Limb (tissue), 2 donors: ENCODE measurements around the gene YBX3.

Source experiments
- DNase-seq, 2 donors: peaks; one replicate each; pipeline ENCODE4 v3.0.0-alpha.2; 2016; ENCODE audit errors: extremely low spot score in 2 of 2

The YBX3 gene

DNA sequence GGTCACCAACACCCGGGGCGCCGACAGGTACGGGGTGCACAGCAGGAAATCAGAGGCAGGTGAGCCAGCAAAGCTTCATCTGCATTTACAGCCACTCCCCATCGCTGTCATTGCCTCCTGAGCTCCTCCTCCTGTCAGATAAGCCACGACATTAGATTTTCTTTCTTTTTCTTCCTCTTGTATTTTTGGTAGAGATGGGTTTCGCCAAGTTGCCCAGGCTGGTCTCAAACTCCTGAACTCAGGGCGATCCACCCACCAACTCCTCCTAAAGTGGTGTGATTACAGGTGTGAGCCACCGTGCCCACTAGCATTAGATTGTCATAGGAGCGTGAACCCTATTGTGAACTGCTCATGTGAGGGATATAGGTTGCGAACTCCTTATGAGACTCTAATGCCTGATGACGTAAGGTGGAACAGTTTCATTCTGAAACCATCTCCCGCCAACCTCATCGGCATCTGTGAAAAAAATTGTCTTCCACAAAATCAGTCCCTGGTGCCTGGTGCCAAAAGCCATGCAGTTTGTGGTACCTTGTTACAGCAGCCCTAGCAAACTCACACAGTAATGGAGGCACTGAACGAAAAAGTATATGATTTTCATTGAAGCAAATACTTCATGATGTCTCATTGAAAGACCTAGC, 50.8 kb downstream of the YBX3 start:
- DNase-seq, result no peak

DNA sequence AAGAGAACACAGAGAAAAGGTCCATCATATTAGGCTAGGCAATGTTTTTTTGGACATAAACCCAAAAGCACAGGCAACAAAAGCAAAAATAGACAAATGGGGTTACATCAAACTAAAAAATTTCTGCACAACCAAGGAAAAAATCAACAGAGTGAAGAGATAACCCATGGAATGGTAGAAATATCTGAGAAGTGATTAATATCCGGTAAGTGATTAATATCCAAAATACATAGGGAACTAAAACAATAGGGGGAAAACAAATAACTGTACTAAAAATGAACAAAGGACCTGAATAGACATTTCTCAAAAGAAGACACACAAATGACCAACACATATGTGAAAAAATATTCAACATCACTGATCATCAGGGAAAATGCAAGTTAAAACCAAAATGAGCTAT, 53.6 kb downstream of the YBX3 start:
- DNase-seq, result no peak

DNA sequence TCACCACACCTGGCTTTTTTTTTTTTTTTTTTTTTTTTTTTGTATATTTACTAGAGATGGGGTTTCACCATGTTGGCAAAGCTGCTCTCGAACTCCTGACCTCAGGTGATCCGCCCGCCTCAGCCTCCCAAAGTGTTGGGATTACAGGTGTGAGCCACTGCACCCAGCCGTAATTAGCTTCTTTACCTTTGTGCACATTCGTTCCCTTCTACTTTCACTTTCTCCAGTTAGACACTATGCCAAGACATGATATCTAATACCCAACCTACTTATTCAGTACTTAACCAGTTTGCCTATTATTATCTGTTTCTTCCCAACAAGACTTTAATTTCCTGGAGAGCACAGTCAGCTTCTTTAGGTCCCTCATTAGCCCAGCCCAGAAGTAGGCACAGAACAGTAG, 54.6 kb downstream of the YBX3 start:
- no peak for DNase-seq

GRCh38 chr12:10667581-10667980, 55.5 kb downstream of the YBX3 start:
- no peak for DNase-seq

DNA sequence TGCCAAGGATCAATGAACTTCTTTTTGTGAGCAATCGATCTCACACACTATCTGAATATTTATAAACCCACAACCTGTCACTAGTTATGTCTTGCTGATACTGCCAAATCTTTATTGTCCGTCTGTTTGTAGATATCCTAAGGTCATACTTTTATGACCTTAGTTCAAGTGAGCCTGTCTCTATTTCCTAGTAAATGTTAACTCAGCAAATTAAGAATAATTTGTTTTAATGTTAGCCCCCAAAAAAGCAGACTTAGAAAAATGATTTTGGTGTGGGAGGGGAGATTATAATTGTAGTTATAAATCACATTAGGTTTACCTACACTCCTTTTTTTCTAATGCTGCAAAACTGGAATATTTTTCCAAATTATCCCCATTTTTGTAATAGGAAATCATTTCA, 58.6 kb downstream of the YBX3 start:
- no peak for DNase-seq

- no peak for DNase-seq
Observed at GRCh38 chr12:10663869-10664268, 59.3 kb downstream of the YBX3 start.

DNA sequence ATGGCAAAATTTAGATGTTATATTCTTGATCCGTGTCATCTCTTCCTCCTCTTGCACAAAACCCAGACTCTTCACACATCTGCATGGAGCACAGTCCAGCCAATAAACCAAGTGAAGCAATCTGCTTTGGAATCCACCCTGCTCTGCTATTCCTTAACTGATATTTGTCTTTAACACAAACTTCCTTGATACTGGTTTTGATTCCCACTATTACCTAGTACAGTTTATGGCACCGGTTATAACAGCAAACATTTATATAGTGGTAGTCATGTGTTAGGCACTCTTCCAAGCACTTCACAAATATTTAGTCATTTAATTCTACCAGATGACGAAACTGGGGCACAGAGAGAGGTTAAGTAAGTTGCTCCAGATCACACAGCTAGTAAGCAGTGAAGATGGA, 61.8 kb downstream of the YBX3 start:
- no peak for DNase-seq

DNA sequence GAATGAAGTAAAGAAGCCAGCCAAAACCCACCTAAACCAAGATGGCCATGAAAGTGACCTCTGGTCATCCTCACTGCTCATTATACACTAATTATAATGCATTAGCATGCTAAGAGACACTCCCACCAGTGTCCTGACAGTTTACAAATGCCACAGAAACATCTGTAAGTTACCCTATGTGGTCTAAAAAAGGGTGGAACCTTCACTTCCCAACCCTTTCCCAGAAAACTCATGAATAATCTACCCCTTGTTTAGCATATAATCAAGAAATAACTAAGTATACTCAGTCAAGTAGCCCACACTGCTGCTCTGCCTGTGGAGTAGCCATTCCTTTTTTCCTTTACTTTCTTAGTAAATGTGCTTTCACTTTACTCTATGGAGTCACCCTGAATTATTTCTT, 69.1 kb downstream of the YBX3 start:
- DNase-seq, result no peak

DNA sequence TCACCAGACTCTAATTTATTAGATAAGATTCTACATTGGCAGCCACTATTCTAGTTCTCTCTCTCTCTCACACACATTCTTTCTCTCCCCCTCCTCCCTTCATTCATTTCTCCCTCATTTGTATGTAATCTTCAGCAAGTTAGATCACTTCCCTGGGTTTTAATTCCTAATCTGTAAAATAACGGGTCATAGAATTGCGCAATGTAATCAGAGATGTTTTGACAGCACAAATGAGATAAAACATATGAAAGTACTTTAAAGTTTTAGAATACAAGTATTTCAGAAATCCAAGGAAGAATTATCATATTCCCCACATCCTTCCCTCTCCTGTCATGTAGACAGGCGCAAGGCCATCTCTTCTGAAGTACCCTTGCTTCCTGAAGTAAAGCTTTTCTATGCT, 70.9 kb downstream of the YBX3 start:
- DNase-seq, result no peak
